ENCODE results near the gene SLC35C1. TPM values are rescaled to one million over a fixed set of nuclear protein-coding genes. Genes with fewer than 3 reads are reported as not detected.

The SLC35C1 gene
- total and polyA plus RNA-seq, 2 of the 13 experiments (the other 11 are each of a cell fraction or from before 2014, with no cell fraction given): 2.9 to 7.0 TPM

DNA sequence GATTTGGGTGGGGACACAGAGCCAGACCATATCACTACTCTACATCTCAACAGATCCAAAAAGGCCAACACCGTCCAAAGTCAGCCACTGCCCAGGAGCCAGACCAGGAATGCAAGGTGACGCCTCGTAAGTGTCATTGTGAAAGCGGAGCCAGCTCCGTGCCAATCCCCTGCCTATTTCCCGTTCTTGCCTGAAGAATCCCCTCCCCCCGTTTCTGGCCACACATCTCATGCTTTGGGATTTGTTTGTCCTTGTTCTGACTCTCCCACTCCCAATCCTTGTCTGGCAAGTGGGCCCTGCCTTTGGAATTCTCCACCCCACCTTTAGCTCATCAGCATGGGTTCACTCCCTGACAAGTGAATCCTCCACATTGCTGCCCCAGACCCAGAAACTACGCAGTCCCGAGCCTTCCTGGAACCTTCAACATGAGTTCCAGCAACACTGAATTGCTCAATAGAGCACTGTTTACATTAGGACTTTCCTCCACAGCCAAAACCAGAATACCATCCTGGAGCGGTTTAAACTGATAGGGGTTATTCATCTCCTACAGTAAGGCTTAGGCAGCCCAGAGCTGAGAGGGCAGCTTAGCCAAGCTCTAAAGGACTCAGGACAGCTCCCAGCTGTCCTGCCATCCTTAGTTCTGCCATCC is 6.0 kb upstream of the SLC35C1 start (continued):
- TF ChIP-seq, protein P1, sequence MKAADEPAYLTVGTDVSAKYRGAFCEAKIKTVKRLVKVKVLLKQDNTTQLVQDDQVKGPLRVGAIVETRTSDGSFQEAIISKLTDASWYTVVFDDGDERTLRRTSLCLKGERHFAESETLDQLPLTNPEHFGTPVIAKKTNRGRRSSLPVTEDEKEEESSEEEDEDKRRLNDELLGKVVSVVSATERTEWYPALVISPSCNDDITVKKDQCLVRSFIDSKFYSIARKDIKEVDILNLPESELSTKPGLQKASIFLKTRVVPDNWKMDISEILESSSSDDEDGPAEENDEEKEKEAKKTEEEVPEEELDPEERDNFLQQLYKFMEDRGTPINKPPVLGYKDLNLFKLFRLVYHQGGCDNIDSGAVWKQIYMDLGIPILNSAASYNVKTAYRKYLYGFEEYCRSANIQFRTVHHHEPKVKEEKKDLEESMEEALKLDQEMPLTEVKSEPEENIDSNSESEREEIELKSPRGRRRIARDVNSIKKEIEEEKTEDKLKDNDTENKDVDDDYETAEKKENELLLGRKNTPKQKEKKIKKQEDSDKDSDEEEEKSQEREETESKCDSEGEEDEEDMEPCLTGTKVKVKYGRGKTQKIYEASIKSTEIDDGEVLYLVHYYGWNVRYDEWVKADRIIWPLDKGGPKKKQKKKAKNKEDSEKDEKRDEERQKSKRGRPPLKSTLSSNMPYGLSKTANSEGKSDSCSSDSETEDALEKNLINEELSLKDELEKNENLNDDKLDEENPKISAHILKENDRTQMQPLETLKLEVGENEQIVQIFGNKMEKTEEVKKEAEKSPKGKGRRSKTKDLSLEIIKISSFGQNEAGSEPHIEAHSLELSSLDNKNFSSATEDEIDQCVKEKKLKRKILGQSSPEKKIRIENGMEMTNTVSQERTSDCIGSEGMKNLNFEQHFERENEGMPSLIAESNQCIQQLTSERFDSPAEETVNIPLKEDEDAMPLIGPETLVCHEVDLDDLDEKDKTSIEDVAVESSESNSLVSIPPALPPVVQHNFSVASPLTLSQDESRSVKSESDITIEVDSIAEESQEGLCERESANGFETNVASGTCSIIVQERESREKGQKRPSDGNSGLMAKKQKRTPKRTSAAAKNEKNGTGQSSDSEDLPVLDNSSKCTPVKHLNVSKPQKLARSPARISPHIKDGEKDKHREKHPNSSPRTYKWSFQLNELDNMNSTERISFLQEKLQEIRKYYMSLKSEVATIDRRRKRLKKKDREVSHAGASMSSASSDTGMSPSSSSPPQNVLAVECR (CRISPR knock-in tag; IDR thresholded peaks at IDR 0.05; ENCODE audit: borderline replicate concordance): peak; percentile 28; the same call in 1 of the 2 replicates
- TF ChIP-seq ZNF644 (CRISPR knock-in tag; IDR thresholded peaks at IDR 0.05; ENCODE audit: low read depth) (peak; percentile 56), ZBTB8A (CRISPR knock-in tag; IDR thresholded peaks at IDR 0.05; ENCODE audit: borderline replicate concordance, low read depth) (no peak), GFI1 (CRISPR knock-in tag; IDR thresholded peaks at IDR 0.05; ENCODE audit: borderline replicate concordance) (0 out of 2 replicates have a peak, but pooled peaks have one; percentile 35), RCOR2 (CRISPR knock-in tag; IDR thresholded peaks at IDR 0.05) (no peak), HNF4A (CRISPR knock-in tag; IDR thresholded peaks at IDR 0.05) (peak; percentile 33; the same call in 1 of the 2 replicates), MIER3 (CRISPR knock-in tag; IDR thresholded peaks at IDR 0.05; ENCODE audit: borderline replicate concordance) (0 out of 2 replicates have a peak, but pooled peaks have one; percentile 25), ZFP90 (CRISPR knock-in tag; IDR thresholded peaks at IDR 0.05; ENCODE audit: borderline replicate concordance) (no peak), CHCHD3 (CRISPR knock-in tag; IDR thresholded peaks at IDR 0.05) (no peak), SALL1 (CRISPR knock-in tag; IDR thresholded peaks at IDR 0.05) (peak; percentile 19; the same call in 1 of the 2 replicates), ZNF383 (CRISPR knock-in tag; IDR thresholded peaks at IDR 0.05; ENCODE audit: borderline replicate concordance) (no peak), ZNF549 (CRISPR knock-in tag; IDR thresholded peaks at IDR 0.05) (no peak), MXD4 (CRISPR knock-in tag; IDR thresholded peaks at IDR 0.05) (no peak), KLF13 (CRISPR knock-in tag; IDR thresholded peaks at IDR 0.05) (no peak)
- TF ChIP-seq, protein P2, sequence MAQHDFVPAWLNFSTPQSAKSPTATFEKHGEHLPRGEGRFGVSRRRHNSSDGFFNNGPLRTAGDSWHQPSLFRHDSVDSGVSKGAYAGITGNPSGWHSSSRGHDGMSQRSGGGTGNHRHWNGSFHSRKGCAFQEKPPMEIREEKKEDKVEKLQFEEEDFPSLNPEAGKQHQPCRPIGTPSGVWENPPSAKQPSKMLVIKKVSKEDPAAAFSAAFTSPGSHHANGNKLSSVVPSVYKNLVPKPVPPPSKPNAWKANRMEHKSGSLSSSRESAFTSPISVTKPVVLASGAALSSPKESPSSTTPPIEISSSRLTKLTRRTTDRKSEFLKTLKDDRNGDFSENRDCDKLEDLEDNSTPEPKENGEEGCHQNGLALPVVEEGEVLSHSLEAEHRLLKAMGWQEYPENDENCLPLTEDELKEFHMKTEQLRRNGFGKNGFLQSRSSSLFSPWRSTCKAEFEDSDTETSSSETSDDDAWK (CRISPR knock-in tag; IDR thresholded peaks at IDR 0.05): no peak
- TF ChIP-seq, protein P3, sequence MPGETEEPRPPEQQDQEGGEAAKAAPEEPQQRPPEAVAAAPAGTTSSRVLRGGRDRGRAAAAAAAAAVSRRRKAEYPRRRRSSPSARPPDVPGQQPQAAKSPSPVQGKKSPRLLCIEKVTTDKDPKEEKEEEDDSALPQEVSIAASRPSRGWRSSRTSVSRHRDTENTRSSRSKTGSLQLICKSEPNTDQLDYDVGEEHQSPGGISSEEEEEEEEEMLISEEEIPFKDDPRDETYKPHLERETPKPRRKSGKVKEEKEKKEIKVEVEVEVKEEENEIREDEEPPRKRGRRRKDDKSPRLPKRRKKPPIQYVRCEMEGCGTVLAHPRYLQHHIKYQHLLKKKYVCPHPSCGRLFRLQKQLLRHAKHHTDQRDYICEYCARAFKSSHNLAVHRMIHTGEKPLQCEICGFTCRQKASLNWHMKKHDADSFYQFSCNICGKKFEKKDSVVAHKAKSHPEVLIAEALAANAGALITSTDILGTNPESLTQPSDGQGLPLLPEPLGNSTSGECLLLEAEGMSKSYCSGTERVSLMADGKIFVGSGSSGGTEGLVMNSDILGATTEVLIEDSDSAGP (CRISPR knock-in tag; IDR thresholded peaks at IDR 0.05; ENCODE audit: borderline replicate concordance): peak; percentile 42; the same call in 1 of the 2 replicates
- TF ChIP-seq, protein P4, sequence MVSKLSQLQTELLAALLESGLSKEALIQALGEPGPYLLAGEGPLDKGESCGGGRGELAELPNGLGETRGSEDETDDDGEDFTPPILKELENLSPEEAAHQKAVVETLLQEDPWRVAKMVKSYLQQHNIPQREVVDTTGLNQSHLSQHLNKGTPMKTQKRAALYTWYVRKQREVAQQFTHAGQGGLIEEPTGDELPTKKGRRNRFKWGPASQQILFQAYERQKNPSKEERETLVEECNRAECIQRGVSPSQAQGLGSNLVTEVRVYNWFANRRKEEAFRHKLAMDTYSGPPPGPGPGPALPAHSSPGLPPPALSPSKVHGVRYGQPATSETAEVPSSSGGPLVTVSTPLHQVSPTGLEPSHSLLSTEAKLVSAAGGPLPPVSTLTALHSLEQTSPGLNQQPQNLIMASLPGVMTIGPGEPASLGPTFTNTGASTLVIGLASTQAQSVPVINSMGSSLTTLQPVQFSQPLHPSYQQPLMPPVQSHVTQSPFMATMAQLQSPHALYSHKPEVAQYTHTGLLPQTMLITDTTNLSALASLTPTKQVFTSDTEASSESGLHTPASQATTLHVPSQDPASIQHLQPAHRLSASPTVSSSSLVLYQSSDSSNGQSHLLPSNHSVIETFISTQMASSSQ (IDR thresholded peaks at IDR 0.05; ENCODE audit: low read depth): no peak
- TF ChIP-seq, protein P4 (CRISPR knock-in tag; IDR thresholded peaks at IDR 0.05; ENCODE audit: borderline replicate concordance): 0 out of 2 replicates have a peak, but pooled peaks have one; percentile 37

Data from HepG2 (cell line).